Memory B cell (primary cell): ENCODE results near the gene PTCRA.

Experiments used
- ATAC-seq: fragments of 150-1000 bp; cut with Tn5 transposase; 2 replicates; pipeline ENCODE4 v1.10.0; 2021; ENCODE audit warnings: low read depth, mild to moderate bottlenecking, moderate library complexity
- DNase-seq, 2 donors: peaks; one replicate each; pipeline ENCODE4 v3.0.0; 2022; ENCODE audit warnings: low spot score in 2 of 2
- H3K27ac Mint-ChIP-seq: one replicate; pipeline ENCODE4 v1.8.0; 2022; ENCODE audit warnings: mild to moderate bottlenecking, moderate library complexity, mixed read lengths
- H3K27me3 Mint-ChIP-seq: one replicate; pipeline ENCODE4 v1.8.0; 2022; ENCODE audit warnings: mixed read lengths
- H3K36me3 Mint-ChIP-seq: one replicate; pipeline ENCODE4 v1.8.0; 2022; ENCODE audit warnings: mild to moderate bottlenecking, mixed read lengths
- H3K4me1 Mint-ChIP-seq: one replicate; pipeline ENCODE4 v1.8.0; 2022; ENCODE audit warnings: mixed read lengths
- H3K4me3 Mint-ChIP-seq: one replicate; pipeline ENCODE4 v1.8.0; 2022; ENCODE audit warnings: mild to moderate bottlenecking, moderate library complexity, mixed read lengths
- H3K9me3 Mint-ChIP-seq: one replicate; pipeline ENCODE4 v1.8.0; 2022; ENCODE audit warnings: mixed read lengths

The PTCRA gene

DNA sequence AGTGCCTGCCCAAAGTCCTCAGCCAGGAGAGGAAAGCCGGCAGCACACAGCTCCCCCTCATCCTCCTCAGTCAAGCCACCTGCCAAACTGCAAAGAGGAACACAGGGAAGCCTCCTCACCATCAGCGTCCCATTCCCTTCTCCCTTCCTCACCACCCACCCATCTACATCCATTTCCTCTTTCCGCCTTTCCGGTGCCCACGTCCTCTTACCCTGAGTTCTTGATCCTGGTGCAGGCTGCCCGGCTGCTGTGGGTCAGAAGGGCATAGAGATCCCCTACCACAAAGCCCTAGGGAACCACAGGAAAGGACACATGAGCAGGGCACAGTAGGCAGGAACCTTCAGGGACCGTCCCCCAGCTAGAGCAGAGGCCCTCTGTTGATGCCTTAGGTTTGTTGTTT, 50.7 kb downstream of the PTCRA start:
- ATAC-seq: no peak

DNA sequence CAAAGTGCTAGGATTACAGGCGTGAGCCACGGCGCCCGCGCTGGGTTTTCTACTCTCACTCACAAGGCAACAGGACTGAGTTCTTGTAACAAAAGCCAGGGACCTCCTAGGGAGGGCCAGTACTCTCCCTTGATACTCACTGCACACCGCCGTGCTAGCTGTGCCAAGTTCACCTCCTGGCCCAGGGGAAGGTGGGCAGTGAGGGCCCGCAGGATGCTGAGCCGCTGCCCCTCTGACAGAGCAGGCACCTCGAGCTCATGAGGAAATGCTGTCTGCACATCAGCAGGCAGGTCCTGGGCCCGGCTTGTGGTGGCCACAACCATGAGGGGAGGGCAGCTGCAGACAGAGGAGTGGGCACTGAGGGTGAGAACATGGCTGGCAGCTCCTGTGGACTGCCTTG, 51.4 kb downstream of the PTCRA start:
- Mint-ChIP-seq H3K9me3 (no peaks in the 10 kb centered on the region), H3K27ac (no peak overlapping the region), H3K4me1 (peaks cover 6% of the 10 kb centered on the region), H3K36me3 (peaks cover 13% of the 10 kb centered on the region), H3K27me3 (no peaks in the 10 kb centered on the region), H3K4me3 (no peak overlapping the region)
- ATAC-seq (no peak), DNase-seq (no peak)

More for the DNA sequence above, 50.7 kb downstream of the PTCRA start:
- H3K27me3 Mint-ChIP-seq: no peaks in the 10 kb centered on the region
- no peaks in the 10 kb centered on the region for H3K9me3 Mint-ChIP-seq
- no peak overlapping the region for H3K4me3 Mint-ChIP-seq
- H3K36me3 Mint-ChIP-seq: peaks cover 18% of the 10 kb centered on the region
- H3K27ac Mint-ChIP-seq: no peak overlapping the region
- peaks cover 6% of the 10 kb centered on the region for H3K4me1 Mint-ChIP-seq
- no peak for DNase-seq

DNA sequence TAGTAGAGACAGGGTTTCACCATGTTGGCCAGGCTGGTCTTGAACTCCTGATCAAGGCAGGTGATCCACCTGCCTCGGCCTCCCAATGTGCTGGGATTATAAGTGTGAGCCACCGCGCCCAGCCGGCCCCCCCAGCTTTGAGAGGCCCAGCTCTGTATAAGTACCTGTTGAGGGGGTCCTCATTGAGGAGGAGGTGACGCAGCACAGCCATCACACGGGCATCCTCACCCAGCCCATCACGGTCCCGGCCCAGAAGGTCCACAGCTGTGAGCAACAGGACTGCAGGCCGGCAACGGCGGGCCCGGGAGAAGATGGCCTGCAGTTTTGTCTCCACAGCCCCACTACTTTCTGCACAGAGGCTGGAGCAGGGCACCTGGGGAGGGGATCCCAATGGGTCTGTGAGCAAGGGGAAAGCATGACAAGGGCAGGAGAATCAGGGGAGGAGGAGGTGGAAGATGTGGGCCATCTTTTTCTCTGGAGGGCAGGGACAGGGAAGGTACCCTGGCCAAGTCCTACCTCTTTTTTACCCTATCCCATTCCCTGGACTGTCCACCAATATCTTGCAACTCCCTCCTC, 52.4 kb downstream of the PTCRA start:
- Mint-ChIP-seq H3K9me3 (no peaks in the 10 kb centered on the region), H3K4me1 (peaks cover 6% of the 10 kb centered on the region), H3K36me3 (peaks cover 10% of the 10 kb centered on the region), H3K4me3 (no peak overlapping the region), H3K27ac (no peak overlapping the region), H3K27me3 (no peaks in the 10 kb centered on the region)
- DNase-seq (no peak), ATAC-seq (no peak)

DNA sequence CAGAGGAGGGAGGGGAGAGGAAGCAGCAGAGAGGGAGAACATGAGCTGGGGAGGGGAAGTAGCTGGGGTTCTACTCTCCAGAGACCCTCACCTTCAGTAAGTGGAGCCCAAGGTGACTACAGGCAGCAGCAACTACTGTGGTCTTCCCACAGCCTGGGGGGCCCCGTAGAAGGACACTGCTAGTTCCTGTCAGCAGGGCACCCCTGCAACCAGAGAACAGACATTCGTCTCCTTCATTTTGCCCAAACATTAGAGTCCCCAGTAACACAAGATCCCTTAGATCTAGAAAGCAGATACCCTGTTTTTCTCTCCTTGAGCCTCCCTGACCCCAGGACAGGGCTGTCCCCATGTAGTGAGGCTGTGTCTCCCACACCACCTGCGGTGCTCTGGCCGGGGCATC, 52.9 kb downstream of the PTCRA start:
- peaks cover 10% of the 10 kb centered on the region for H3K36me3 Mint-ChIP-seq
- H3K27me3 Mint-ChIP-seq: no peaks in the 10 kb centered on the region
- ATAC-seq: no peak
- peaks cover 6% of the 10 kb centered on the region for H3K4me1 Mint-ChIP-seq
- H3K4me3 Mint-ChIP-seq: no peak overlapping the region
- DNase-seq: no peak
- peak overlapping the region; percentile 65 for H3K27ac Mint-ChIP-seq
- H3K9me3 Mint-ChIP-seq: no peaks in the 10 kb centered on the region

DNA sequence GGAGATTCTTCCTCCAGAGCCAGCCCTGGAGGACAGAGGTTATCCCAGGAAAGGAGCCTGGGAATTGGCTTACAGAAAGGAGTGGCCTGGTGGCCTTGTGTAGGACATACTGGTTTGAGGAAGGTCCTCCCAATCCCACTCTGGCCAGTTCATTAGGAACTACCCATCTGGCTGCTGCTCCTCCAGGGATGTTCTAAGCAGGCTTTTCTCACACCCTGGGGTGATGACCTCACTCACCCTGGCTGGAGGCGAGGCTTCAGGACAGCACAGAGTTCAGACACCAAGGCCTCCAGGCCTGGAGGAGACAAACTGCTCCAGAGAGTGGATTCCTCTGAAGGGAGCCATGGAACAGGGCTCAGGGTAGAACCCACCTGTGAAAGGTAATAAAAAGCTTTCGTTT, 53.6 kb downstream of the PTCRA start:
- Mint-ChIP-seq H3K27me3 (no peaks in the 10 kb centered on the region), H3K4me3 (no peak overlapping the region), H3K27ac (no peak overlapping the region), H3K4me1 (peaks cover 8% of the 10 kb centered on the region), H3K9me3 (no peaks in the 10 kb centered on the region), H3K36me3 (peaks cover 10% of the 10 kb centered on the region)
- ATAC-seq (no peak), DNase-seq (no peak)

DNA sequence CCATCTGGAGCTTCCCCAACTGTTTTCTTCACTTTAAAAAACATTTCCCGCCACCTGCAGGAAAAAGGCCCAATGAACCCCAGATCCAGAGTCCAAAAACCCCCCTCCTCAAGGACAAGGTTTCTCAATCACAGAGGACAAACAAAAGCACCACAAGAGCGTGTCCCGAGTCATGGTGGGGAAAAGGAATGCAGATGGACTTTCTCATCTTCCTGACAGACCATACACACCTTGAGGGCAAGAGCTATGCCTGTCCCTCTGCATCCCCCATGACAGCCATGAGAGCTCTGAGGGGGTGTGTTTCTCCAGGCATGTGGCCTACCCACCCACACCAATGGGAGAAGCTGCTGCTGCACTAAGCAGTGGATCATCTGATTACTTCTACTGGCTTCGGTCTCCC, 54.1 kb downstream of the PTCRA start:
- ATAC-seq: no peak
- Mint-ChIP-seq H3K4me1 (peaks cover 8% of the 10 kb centered on the region), H3K4me3 (no peak overlapping the region), H3K9me3 (no peaks in the 10 kb centered on the region), H3K27ac (no peak overlapping the region), H3K36me3 (peaks cover 10% of the 10 kb centered on the region), H3K27me3 (no peaks in the 10 kb centered on the region)
- no peak for DNase-seq

DNA sequence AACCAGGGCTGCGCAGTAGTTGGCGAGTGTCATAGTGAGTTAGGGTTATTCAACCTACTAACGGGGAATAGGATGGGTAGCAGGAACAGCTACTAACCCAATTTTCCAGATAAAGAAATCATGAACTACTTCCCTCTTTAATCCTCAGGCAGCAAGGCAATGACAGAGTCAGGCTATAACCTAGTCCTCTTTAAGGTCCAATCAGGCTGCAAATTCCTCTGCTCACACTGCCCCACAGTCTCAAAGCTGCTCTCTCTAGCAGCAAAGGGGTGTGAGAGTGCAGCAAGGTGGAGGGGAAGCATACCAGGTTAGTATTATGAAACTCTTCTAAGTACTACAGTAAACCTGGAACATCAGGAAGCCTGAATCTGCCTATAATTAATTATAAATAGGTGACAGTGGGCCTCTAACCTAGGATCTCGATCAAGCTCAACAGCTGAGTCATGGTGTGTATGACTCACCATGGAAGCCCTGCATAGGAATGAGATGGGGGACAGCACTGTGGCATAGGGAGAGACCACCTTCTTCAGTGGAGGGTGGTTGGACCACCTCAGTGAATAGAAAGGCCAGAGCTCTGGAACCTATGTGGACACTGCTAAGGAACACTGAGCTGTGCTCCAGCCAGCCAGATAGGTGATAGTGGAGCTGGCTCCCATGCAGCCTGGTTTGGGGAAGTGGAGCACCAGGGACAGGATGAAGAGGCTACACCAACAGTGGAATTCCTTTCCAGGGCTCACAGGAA, 55.2 kb downstream of the PTCRA start:
- H3K36me3 Mint-ChIP-seq: peaks cover 10% of the 10 kb centered on the region
- no peak overlapping the region for H3K27ac Mint-ChIP-seq
- no peak overlapping the region for H3K4me3 Mint-ChIP-seq

DNA sequence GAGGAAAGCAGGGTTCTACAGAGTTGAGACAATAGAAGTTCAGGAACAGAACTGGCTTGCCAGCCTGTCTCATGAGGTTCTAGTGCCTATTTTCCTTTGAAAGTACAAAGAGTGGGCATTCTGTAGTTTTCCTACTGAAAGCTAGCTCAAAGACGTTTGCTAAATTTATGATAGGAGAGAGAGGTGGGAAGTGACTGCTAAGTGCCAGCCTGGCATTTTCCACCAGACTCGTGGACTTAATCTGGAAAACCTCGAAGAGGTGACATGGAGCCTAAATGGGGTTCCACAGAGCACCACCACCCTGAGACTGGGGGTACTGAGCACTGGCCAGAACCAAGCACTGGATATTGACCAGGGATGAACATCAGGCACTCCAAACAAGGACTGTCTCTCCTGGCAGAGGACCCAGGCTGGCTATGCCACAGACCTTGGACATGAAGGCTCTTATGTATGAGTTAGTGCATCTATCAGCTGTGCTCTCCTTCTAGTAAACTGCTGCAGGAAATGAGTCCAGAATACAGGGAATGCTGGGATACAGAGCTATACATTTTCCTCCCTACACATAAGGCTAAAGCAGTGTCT, 56.0 kb downstream of the PTCRA start:
- Mint-ChIP-seq H3K27ac (no peak overlapping the region), H3K4me3 (no peak overlapping the region), H3K4me1 (peaks cover 12% of the 10 kb centered on the region), H3K36me3 (peaks cover 9% of the 10 kb centered on the region), H3K9me3 (no peaks in the 10 kb centered on the region), H3K27me3 (no peaks in the 10 kb centered on the region)
- DNase-seq: no peak
- ATAC-seq: no peak

More for the DNA sequence above, 55.2 kb downstream of the PTCRA start:
- ATAC-seq (no peak), DNase-seq (no peak)
- H3K9me3 Mint-ChIP-seq: no peaks in the 10 kb centered on the region
- peaks cover 11% of the 10 kb centered on the region for H3K4me1 Mint-ChIP-seq
- no peaks in the 10 kb centered on the region for H3K27me3 Mint-ChIP-seq

DNA sequence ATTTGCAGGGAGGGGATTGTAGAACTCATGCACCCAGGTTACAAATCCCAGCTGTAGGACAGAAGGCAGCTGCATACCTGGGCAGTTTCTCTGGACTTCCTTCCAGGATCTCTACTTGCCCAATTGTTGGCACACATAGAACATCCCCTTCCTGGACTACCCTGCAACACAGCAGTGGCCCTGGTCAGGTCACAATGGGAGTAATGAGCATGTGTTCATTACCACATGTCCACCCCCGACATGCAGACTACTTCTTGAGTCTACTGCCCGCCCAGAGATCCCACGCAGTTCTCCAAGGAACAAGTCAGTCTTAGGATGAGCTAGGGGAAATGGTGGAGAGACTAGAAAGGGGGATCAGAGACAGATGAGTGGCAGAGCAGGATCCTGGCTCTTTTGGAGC, 58.1 kb downstream of the PTCRA start:
- no peak overlapping the region for H3K4me3 Mint-ChIP-seq
- no peaks in the 10 kb centered on the region for H3K9me3 Mint-ChIP-seq
- peaks cover 6% of the 10 kb centered on the region for H3K36me3 Mint-ChIP-seq
- H3K27me3 Mint-ChIP-seq: no peaks in the 10 kb centered on the region
- peaks cover 14% of the 10 kb centered on the region for H3K4me1 Mint-ChIP-seq
- no peak for ATAC-seq
- H3K27ac Mint-ChIP-seq: no peak overlapping the region
- no peak for DNase-seq

DNA sequence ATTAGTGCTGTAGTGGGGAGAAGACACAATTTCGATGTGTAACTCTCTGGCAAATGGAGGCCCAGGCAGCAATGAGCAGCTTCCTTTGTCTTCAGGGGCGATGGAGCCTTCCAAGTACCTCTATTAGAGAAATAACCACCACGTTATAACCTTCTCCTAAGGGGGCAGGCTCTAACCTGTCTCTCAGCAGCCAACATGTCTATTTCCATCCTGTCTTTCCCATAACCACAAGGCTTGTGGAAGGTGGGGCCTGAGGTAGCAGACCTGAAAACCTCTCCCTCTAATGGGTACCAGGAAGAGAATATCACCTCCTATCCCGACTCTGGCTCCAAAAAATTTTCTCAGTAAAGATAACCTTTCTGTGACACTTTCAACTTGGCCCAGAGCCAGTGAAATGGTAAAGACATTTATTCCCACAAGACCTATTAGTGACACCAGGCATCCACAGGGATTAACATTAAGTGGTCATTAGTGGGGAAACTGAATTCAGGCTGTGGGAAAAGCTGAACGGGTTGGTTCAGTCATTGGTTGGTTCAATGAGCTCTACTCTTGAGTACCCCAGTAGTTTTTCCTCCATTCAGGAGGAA, 59.2 kb downstream of the PTCRA start:
- H3K36me3 Mint-ChIP-seq: peaks cover 4% of the 10 kb centered on the region
- no peak for DNase-seq
- no peaks in the 10 kb centered on the region for H3K27me3 Mint-ChIP-seq
- H3K4me3 Mint-ChIP-seq: no peak overlapping the region
- H3K27ac Mint-ChIP-seq: no peak overlapping the region
- no peaks in the 10 kb centered on the region for H3K9me3 Mint-ChIP-seq
- no peak for ATAC-seq
- peaks cover 24% of the 10 kb centered on the region for H3K4me1 Mint-ChIP-seq
